Activated B cell treated with CpG ODN at 0.5 μM for 24 hours (primary cell): ENCODE data around the gene TRHDE. TPM values are rescaled to one million over a fixed set of nuclear protein-coding genes. Genes with fewer than 3 reads are reported as not detected.

ENCODE experiments used
- ATAC-seq: fragments of 200-7000 bp; cut with Tn5 transposase; one replicate; pipeline ENCODE4 v1.10.0; 2021; ENCODE audit warnings: low read depth, mild to moderate bottlenecking, moderate library complexity
- CTCF ChIA-PET: fragments of 350-600 bp; sonication (Branson Sonifier 250); formaldehyde crosslinking; loops from one replicate; lab custom pipeline; 2021; ENCODE audit warnings: antibody characterized with exemption; lab: Charles Lee
- POLR2A ChIA-PET: fragments of 350-600 bp; sonication (Branson Sonifier 250); formaldehyde crosslinking; loops from one replicate; lab custom pipeline; 2021; ENCODE audit warnings: antibody characterized with exemption; lab: Charles Lee
- DNase-seq: peaks from one replicate; pipeline ENCODE4 v3.0.0; 2022
- H3K27ac Mint-ChIP-seq: one replicate; pipeline ENCODE4 v1.8.0; 2020; ENCODE audit warnings: mixed read lengths
- H3K27me3 Mint-ChIP-seq: one replicate; pipeline ENCODE4 v1.8.0; 2021; ENCODE audit warnings: mixed read lengths
- H3K36me3 Mint-ChIP-seq: one replicate; pipeline ENCODE4 v1.8.0; 2021; ENCODE audit warnings: low read depth, mixed read lengths
- H3K4me1 Mint-ChIP-seq: one replicate; pipeline ENCODE4 v1.8.0; 2021; ENCODE audit warnings: mixed read lengths
- H3K4me3 Mint-ChIP-seq: one replicate; pipeline ENCODE4 v1.8.0; 2020; ENCODE audit warnings: mild to moderate bottlenecking, mixed read lengths
- H3K9me3 Mint-ChIP-seq: one replicate; pipeline ENCODE4 v1.8.0; 2020; ENCODE audit warnings: mixed read lengths
- intact Hi-C: fragments of 100-400 bp; cut with micrococcal nuclease; formaldehyde crosslinking; loops from one replicate; pipeline ENCODE4 v1.15.1; 2024
- total RNA-seq: library from RNA; stranded (reverse); gene quantifications from 2 replicates; pipeline ENCODE4 v1.2.3, GENCODE V29; 2022
- TF ChIP-seq, protein P1 (sequence below): fragments of 200-600 bp; IDR thresholded peaks from one replicate; pipeline ENCODE4 v1.8.0; 2022; ENCODE audit warnings: antibody characterized with exemption, mild to moderate bottlenecking

Gene TRHDE
- total RNA-seq, 1 donor from 2014 or later: not detected

DNA sequence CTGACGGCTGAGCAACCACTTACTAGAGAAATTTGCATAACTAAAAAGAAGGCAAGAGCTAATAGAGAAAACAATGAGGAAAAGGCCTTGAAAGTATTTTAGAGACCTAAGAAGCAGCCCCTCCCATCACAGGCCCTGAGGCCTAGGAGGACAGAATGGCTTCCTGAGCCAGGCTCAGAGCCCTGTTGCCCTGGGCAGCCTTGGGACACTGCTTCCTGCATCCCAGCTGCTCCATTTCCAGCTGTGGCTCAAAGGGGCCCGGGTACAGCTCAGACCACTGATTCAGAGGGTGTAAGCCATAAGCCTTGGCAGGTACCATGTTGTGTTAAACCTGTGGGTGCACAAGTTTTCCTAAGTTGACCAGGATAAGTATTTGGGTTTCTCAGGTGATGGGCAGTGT lies 181.4 kb downstream of the TRHDE start:
- POLR2A ChIA-PET: no interaction called here
- intact Hi-C loops: no loop called here

DNA sequence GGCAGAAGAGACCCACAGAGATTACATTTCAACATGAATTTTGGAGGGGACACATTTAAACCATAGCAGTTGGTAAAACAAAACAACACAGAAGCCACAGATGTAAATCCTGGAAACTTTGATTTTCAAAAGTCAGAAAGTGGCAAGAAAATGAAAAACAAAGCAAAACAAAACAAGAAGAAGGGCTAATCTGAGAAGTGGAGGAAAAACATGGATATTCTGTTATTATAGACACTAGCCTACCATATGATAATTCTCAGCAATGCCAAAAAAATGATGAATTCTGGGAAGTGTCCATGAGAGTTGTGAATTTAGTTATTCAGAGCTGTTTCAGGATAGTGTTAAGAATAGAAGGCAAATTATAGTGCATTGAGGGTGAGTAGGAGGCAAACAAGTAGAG lies 192.3 kb downstream of the TRHDE start:
- Mint-ChIP-seq H3K27me3 (no peaks in the 10 kb centered on the region), H3K27ac (no peak overlapping the region), H3K36me3 (no peaks in the 10 kb centered on the region), H3K4me3 (no peak overlapping the region), H3K4me1 (no peaks in the 10 kb centered on the region), H3K9me3 (peaks cover 2% of the 10 kb centered on the region)
- TF ChIP-seq, protein P1, sequence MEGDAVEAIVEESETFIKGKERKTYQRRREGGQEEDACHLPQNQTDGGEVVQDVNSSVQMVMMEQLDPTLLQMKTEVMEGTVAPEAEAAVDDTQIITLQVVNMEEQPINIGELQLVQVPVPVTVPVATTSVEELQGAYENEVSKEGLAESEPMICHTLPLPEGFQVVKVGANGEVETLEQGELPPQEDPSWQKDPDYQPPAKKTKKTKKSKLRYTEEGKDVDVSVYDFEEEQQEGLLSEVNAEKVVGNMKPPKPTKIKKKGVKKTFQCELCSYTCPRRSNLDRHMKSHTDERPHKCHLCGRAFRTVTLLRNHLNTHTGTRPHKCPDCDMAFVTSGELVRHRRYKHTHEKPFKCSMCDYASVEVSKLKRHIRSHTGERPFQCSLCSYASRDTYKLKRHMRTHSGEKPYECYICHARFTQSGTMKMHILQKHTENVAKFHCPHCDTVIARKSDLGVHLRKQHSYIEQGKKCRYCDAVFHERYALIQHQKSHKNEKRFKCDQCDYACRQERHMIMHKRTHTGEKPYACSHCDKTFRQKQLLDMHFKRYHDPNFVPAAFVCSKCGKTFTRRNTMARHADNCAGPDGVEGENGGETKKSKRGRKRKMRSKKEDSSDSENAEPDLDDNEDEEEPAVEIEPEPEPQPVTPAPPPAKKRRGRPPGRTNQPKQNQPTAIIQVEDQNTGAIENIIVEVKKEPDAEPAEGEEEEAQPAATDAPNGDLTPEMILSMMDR: no peak
- ChIA-PET POLR2A (no interaction called here), CTCF (no interaction called here)
- intact Hi-C loops: no loop called here
- ATAC-seq: no peak
- DNase-seq: no peak

More for the DNA sequence above, 181.4 kb downstream of the TRHDE start:
- no peak for DNase-seq
- H3K36me3 Mint-ChIP-seq: no peaks in the 10 kb centered on the region
- TF ChIP-seq, protein P1: no peak
- H3K4me1 Mint-ChIP-seq: no peaks in the 10 kb centered on the region
- H3K27ac Mint-ChIP-seq: no peak overlapping the region
- ATAC-seq: no peak
- CTCF ChIA-PET: no interaction called here
- H3K9me3 Mint-ChIP-seq: peaks cover 6% of the 10 kb centered on the region
- H3K4me3 Mint-ChIP-seq: no peak overlapping the region
- no peaks in the 10 kb centered on the region for H3K27me3 Mint-ChIP-seq

DNA sequence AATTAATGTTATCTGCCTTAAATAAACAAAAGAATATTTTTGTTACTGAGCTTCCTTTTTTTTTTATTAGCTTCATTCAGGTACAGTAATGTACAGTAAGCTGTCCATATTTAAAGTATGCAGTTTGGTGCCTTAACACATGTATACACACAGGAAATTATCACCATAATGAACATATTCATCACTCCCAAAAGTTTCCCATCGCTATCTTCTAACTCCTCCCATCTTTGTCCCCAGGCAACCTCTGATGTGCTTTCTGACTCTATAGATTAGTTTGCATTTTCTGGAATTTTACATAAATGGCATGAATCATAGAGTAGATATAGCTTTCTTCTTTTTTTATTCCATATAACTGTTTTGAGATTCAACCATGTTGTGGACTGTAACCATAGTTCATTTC lies 193.0 kb downstream of the TRHDE start:
- Mint-ChIP-seq H3K27me3 (no peaks in the 10 kb centered on the region), H3K36me3 (no peaks in the 10 kb centered on the region), H3K27ac (no peak overlapping the region), H3K4me1 (no peaks in the 10 kb centered on the region), H3K4me3 (no peak overlapping the region), H3K9me3 (peaks cover 2% of the 10 kb centered on the region)
- no peak for ATAC-seq
- intact Hi-C loops: no loop called here
- CTCF ChIA-PET: no interaction called here
- DNase-seq: no peak
- TF ChIP-seq, protein P1: no peak
- POLR2A ChIA-PET: no interaction called here

DNA sequence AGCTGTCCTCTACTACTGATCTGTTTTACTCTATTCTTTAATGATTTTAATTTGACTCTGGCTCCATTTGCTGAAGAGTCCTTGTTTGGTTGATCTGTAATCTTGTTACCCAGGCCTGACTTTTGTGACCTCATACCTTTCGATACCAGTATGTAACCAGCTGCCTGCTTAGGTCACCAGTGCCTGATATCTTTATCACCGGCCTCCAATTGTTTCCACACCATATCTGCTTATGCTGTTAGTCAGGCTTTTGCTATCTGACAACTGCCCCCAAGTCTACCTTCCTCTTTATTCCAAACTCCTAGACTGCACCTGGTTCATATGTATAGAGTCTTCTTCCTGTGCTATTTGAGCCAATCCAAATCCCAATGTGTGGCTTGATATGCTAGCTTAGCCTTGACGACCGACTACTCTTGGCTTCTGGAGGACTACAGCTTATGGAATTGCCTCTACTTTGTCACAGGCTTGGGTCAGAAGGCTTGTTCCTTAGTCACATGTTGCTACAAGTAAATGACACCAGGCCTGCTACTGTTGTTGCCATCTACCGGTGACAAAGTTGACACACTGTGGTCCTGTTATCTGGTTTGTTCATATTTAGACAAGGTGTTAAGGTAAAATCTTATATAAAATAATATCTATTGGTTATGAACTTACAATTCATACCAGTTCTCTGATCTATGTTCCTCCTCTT lies 193.9 kb downstream of the TRHDE start:
- Mint-ChIP-seq H3K9me3 (peaks cover 2% of the 10 kb centered on the region), H3K4me3 (no peak overlapping the region), H3K4me1 (no peaks in the 10 kb centered on the region), H3K27me3 (no peaks in the 10 kb centered on the region), H3K36me3 (no peaks in the 10 kb centered on the region), H3K27ac (no peak overlapping the region)
- DNase-seq (no peak), ATAC-seq (no peak)
- ChIA-PET CTCF (no interaction called here), POLR2A (no interaction called here)
- TF ChIP-seq, protein P1: no peak
- intact Hi-C loops: no loop called here

DNA sequence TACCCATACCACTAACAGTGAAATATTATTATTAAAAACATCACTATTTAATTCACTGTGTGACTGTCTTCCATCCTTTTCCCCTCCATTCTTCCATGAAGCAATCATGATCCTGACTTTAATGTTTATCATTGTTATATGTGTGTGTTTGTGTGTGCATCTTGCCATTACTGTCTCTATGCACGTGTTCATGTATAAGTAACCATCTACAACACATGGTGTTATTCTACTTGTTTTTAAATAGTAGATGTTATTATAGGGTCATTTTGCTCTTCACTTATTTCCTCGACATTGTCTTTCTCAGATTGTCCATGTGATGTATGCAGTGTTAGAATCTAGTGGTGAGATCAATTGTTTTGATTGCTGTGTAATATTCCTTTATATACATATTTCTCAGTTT lies 195.8 kb downstream of the TRHDE start:
- POLR2A ChIA-PET: no interaction called here
- TF ChIP-seq, protein P1: no peak
- no peak overlapping the region for H3K4me3 Mint-ChIP-seq
- no peak overlapping the region for H3K27ac Mint-ChIP-seq
- DNase-seq (no peak), ATAC-seq (no peak)
- no peaks in the 10 kb centered on the region for H3K27me3 Mint-ChIP-seq
- intact Hi-C loops: no loop called here
- peaks cover 2% of the 10 kb centered on the region for H3K9me3 Mint-ChIP-seq
- H3K4me1 Mint-ChIP-seq: no peaks in the 10 kb centered on the region
- H3K36me3 Mint-ChIP-seq: no peaks in the 10 kb centered on the region
- CTCF ChIA-PET: no interaction called here
